Gastroesophageal sphincter (tissue), 3 donors: Measurements from ENCODE around the gene CTPS2.

Experiments
- CTCF ChIP-seq, 4 experiments: fragments of 200-600 bp in 2 of 4; fragments of 450-650 bp in 2 of 4; sonication (generic) in 1 of 4; IDR thresholded peaks; one replicate each; pipeline ENCODE4 v1.5.1; 2017 to 2019; ENCODE audit warnings: antibody characterized with exemption in 4 of 4, mild to moderate bottlenecking in 2 of 4, moderate library complexity in 2 of 4
- POLR2A ChIP-seq, 2 donors: fragments of 450-650 bp; IDR thresholded peaks; one replicate each; pipeline ENCODE4 v1.6.1; 2017; ENCODE audit warnings: antibody characterized with exemption in 2 of 2, mild to moderate bottlenecking in 2 of 2, moderate library complexity in 1 of 2

- no peak for TF ChIP-seq CTCF (IDR thresholded peaks at IDR 0.05)
- no peak for TF ChIP-seq POLR2A (IDR thresholded peaks at IDR 0.05)
Observed at GRCh38 chrX:16633754-16634153, 78.7 kb downstream of the CTPS2 start.
